OCI-LY1 (cell line): ENCODE data around the gene OPTC.

Source experiments
- H2AFZ ChIP-seq: fragments of 200-600 bp; sonication (generic), shearing (Covaris generic); 2 replicates; pipeline ENCODE4 v1.6.0; 2014; ENCODE audit warnings: antibody characterized with exemption, mild to moderate bottlenecking, low read length
- H3F3A ChIP-seq: fragments of 200-600 bp; sonication (generic), shearing (Covaris generic); 2 replicates; pipeline ENCODE4 v1.6.0; 2014; ENCODE audit warnings: mild to moderate bottlenecking, antibody characterized with exemption, low read length, moderate library complexity; ENCODE audit not compliant: insufficient read depth
- H3K27ac ChIP-seq: fragments of 200-600 bp; sonication (generic); 2 replicates; pipeline ENCODE4 v1.5.1; 2014; ENCODE audit warnings: low read length, mixed run types, mild to moderate bottlenecking, low read depth; ENCODE audit not compliant: poor library complexity, severe bottlenecking
- H3K27me3 ChIP-seq: fragments of 200-600 bp; sonication (generic); 2 replicates; pipeline ENCODE4 v1.6.0; 2014; ENCODE audit warnings: antibody characterized with exemption, mild to moderate bottlenecking, low read length, moderate library complexity; ENCODE audit not compliant: insufficient read depth
- H3K36me3 ChIP-seq: fragments of 200-600 bp; sonication (generic); 2 replicates; pipeline ENCODE4 v1.6.1; 2014; ENCODE audit warnings: mild to moderate bottlenecking, antibody characterized with exemption, low read length, moderate library complexity, mixed read lengths; ENCODE audit not compliant: insufficient read depth
- H3K4me1 ChIP-seq: fragments of 200-600 bp; sonication (generic); 2 replicates; pipeline ENCODE4 v1.5.1; 2014; ENCODE audit warnings: mild to moderate bottlenecking, low read length, moderate library complexity; ENCODE audit not compliant: insufficient read depth, severe bottlenecking
- H3K4me2 ChIP-seq: fragments of 200-600 bp; sonication (generic), shearing (Covaris generic); 2 replicates; pipeline ENCODE4 v1.6.1; 2014; ENCODE audit warnings: low read length
- H3K4me3 ChIP-seq: fragments of 200-600 bp; sonication (generic); 2 replicates; pipeline ENCODE4 v1.5.1; 2014; ENCODE audit warnings: low read length, low read depth, mild to moderate bottlenecking, mixed read lengths; ENCODE audit not compliant: poor library complexity, severe bottlenecking
- H3K79me2 ChIP-seq: fragments of 200-600 bp; shearing (Covaris generic); 2 replicates; pipeline ENCODE4 v1.6.1; 2016; ENCODE audit warnings: mixed run types, low read length, mixed read lengths; ENCODE audit not compliant: insufficient read depth
- H3K9ac ChIP-seq: fragments of 200-600 bp; sonication (generic), shearing (Covaris generic); 2 replicates; pipeline ENCODE4 v1.6.1; 2014; ENCODE audit warnings: mild to moderate bottlenecking, low read length, mixed read lengths
- H3K9me2 ChIP-seq: fragments of 200-600 bp; sonication (generic), shearing (Covaris generic); 2 replicates; pipeline ENCODE4 v1.6.1; 2014; ENCODE audit warnings: low read depth, mild to moderate bottlenecking, low read length, mixed read lengths
- H3K9me3 ChIP-seq: fragments of 200-600 bp; shearing (Covaris generic); 2 replicates; pipeline ENCODE4 v1.6.1; 2014; ENCODE audit warnings: low read length, mixed read lengths
- H4K20me1 ChIP-seq: fragments of 200-600 bp; sonication (generic), shearing (Covaris generic); 2 replicates; pipeline ENCODE4 v1.6.0; 2016; ENCODE audit warnings: mild to moderate bottlenecking, low read length; ENCODE audit not compliant: insufficient read depth
- CTCF ChIP-seq: fragments of 200-600 bp; sonication (generic), shearing (Covaris generic); IDR thresholded peaks from 2 replicates; pipeline ENCODE4 v1.5.1; 2017; ENCODE audit warnings: mild to moderate bottlenecking, antibody characterized with exemption, low read length, moderate library complexity, mixed read lengths
- EZH2 ChIP-seq: fragments of 200-600 bp; sonication (generic), shearing (Covaris generic); IDR thresholded peaks from 2 replicates; pipeline ENCODE4 v1.8.0; 2017; ENCODE audit warnings: borderline replicate concordance, mixed run types, mild to moderate bottlenecking, antibody characterized with exemption, low read length, moderate library complexity, mixed read lengths

The OPTC gene

DNA sequence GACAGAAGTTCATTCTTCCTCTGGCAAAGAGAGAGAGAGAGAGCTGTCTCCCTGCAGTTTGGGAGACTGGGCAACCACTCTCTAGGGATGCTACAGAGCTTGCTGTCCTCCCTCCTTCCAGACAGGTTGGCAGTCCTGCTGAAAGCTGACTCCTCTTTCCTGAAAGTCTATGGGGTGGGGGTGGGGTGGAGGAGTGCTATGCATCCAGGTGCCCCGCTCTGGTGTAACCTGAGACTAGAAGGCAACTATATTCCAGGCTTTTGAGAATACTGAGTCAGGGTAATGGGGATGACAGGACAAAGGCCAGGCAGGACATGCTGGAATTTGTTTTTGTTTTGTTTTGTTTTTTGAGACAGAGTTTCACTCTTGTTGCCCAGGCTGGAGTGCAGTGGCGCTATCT lies 55.4 kb downstream of the OPTC start:
- H4K20me1 ChIP-seq, result no peaks in the 10 kb centered on the region
- H3K4me3 ChIP-seq, result no peak overlapping the region
- H3F3A ChIP-seq, result no peaks in the 10 kb centered on the region
- no peak overlapping the region for H3K4me2 ChIP-seq
- H3K36me3 ChIP-seq, result no peaks in the 10 kb centered on the region
- no peaks in the 10 kb centered on the region for H3K9me3 ChIP-seq
- no peaks in the 10 kb centered on the region for H3K4me1 ChIP-seq
- no peaks in the 10 kb centered on the region for H3K27me3 ChIP-seq
- H3K9ac ChIP-seq, result no peak overlapping the region
- TF ChIP-seq EZH2 (no peak), CTCF (no peak)
- H3K79me2 ChIP-seq, result no peaks in the 10 kb centered on the region
- H3K9me2 ChIP-seq, result no peaks in the 10 kb centered on the region
- H3K27ac ChIP-seq, result no peak overlapping the region
- no peak overlapping the region for H2AFZ ChIP-seq

GRCh38 chr1:203550846-203551245 lies 56.9 kb downstream of the OPTC start:
- no peaks in the 10 kb centered on the region for H3K4me1 ChIP-seq
- H3K4me3 ChIP-seq, result no peak overlapping the region
- no peaks in the 10 kb centered on the region for H4K20me1 ChIP-seq
- H3K79me2 ChIP-seq, result no peaks in the 10 kb centered on the region
- H3K9me3 ChIP-seq, result no peaks in the 10 kb centered on the region
- H3K4me2 ChIP-seq, result no peak overlapping the region
- no peak overlapping the region for H2AFZ ChIP-seq
- H3K27me3 ChIP-seq, result no peaks in the 10 kb centered on the region
- no peak overlapping the region for H3K27ac ChIP-seq
- TF ChIP-seq EZH2 (no peak), CTCF (no peak)
- H3K9ac ChIP-seq, result no peak overlapping the region
- H3K36me3 ChIP-seq, result no peaks in the 10 kb centered on the region
- H3K9me2 ChIP-seq, result no peaks in the 10 kb centered on the region
- H3F3A ChIP-seq, result no peaks in the 10 kb centered on the region

DNA sequence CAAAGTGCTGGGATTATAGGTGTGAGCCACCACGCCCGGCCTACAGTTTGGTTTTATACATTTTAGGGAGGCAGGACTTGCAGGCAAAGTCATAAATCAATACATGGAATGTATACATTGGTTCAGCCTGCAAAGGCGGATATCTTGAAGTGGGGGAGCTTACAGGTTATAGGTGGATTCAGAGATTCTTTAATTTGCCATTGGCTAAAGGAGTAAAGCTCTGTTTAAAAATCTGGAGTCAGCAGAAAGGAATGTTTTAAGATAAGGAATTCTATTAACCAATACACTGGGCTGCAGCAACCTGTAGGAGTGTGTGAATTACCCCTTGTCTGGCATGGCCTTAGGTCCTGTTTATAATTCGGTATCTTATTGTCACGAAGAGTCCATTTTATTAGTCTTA lies 57.6 kb downstream of the OPTC start:
- TF ChIP-seq EZH2 (no peak), CTCF (no peak)
- Histone ChIP-seq H3K79me2 (no peaks in the 10 kb centered on the region), H3K27ac (no peak overlapping the region), H3K4me2 (no peak overlapping the region), H3K9me3 (no peaks in the 10 kb centered on the region), H3F3A (no peaks in the 10 kb centered on the region), H2AFZ (no peak overlapping the region), H3K9me2 (no peaks in the 10 kb centered on the region), H3K27me3 (no peaks in the 10 kb centered on the region), H3K36me3 (no peaks in the 10 kb centered on the region), H4K20me1 (no peaks in the 10 kb centered on the region), H3K4me3 (no peak overlapping the region), H3K9ac (no peak overlapping the region), H3K4me1 (no peaks in the 10 kb centered on the region)
